ENCODE data around the gene DNASE1L3. TPM values are rescaled to one million over a fixed set of nuclear protein-coding genes. Genes with fewer than 3 reads are reported as not detected.
A peak's percentile ranks its signal among the peaks of the same experiment; 100 is the strongest.

The DNASE1L3 gene
- total and polyA plus RNA-seq, 2 experiments from 2014 or later = 0.97 to 0.99 TPM

GRCh38 chr3:58238830-58239229, 28.1 kb upstream of the DNASE1L3 start:
- Histone ChIP-seq H3K36me3 (replicated peaks; ENCODE audit: insufficient read depth, low read depth) (no peaks in the 10 kb centered on the region), H3K4me2 (peak overlapping the region; percentile 95), H2AFZ (no peak overlapping the region), H3K4me3 (peak overlapping the region; percentile 100), H3K79me2 (peaks cover 37% of the 10 kb centered on the region), H4K20me1 (ENCODE audit: insufficient read depth, poor library complexity, severe bottlenecking) (no peaks in the 10 kb centered on the region), H3K27ac (no peak overlapping the region), H3K27me3 (no peaks in the 10 kb centered on the region), H3K9me2 (replicated peaks; ENCODE audit: insufficient read depth) (no peaks in the 10 kb centered on the region), H3K4me1 (ENCODE audit: insufficient read depth) (peaks cover 6% of the 10 kb centered on the region), H3K9me3 (ENCODE audit: low read depth) (no peaks in the 10 kb centered on the region)
- WGBS (ENCODE audit: low lambda C conversion rate, missing lambda C conversion rate) = 75% methylated on average over 7 of the region's 7 CpGs
- TF ChIP-seq EZH2phosphoT487 (IDR thresholded peaks at IDR 0.05; ENCODE audit: low read depth, severe bottlenecking, unreplicated experiment) = no peak
- TF ChIP-seq CTCF (IDR thresholded peaks at IDR 0.05; ENCODE audit: poor library complexity) = no peak
- no peak for TF ChIP-seq EZH2 (IDR thresholded peaks at IDR 0.05; ENCODE audit: borderline replicate concordance)
- no peak for DNase-seq (ENCODE audit: low spot score)

GRCh38 chr3:58237941-58238681, 27.3 kb upstream of the DNASE1L3 start:
- TF ChIP-seq EZH2 (IDR thresholded peaks at IDR 0.05; ENCODE audit: borderline replicate concordance) = no peak
- no peak for TF ChIP-seq CTCF (IDR thresholded peaks at IDR 0.05; ENCODE audit: poor library complexity)
- TF ChIP-seq EZH2phosphoT487 (IDR thresholded peaks at IDR 0.05; ENCODE audit: low read depth, severe bottlenecking, unreplicated experiment) = no peak
- no peaks in the 10 kb centered on the region for H4K20me1 ChIP-seq (ENCODE audit: insufficient read depth, poor library complexity, severe bottlenecking)
- peak overlapping the region; percentile 91 for H3K27ac ChIP-seq
- peak overlapping the region; percentile 100 for H3K4me3 ChIP-seq
- H3K9me3 ChIP-seq (ENCODE audit: low read depth) = no peaks in the 10 kb centered on the region
- H3K36me3 ChIP-seq (replicated peaks; ENCODE audit: insufficient read depth, low read depth) = no peaks in the 10 kb centered on the region
- H2AFZ ChIP-seq = peak overlapping the region; percentile 97
- peak; percentile 60 for DNase-seq (ENCODE audit: low spot score)
- H3K9me2 ChIP-seq (replicated peaks; ENCODE audit: insufficient read depth) = no peaks in the 10 kb centered on the region
- peaks cover 6% of the 10 kb centered on the region for H3K4me1 ChIP-seq (ENCODE audit: insufficient read depth)
- no peaks in the 10 kb centered on the region for H3K27me3 ChIP-seq
- peak overlapping the region; percentile 95 for H3K4me2 ChIP-seq
- under 1% methylated on average over 41 of the region's 53 CpGs for WGBS (ENCODE audit: low lambda C conversion rate, missing lambda C conversion rate)
- H3K79me2 ChIP-seq = peaks cover 31% of the 10 kb centered on the region

- TF ChIP-seq EZH2phosphoT487 (IDR thresholded peaks at IDR 0.05; ENCODE audit: low read depth, severe bottlenecking, unreplicated experiment) = no peak
- TF ChIP-seq CTCF (IDR thresholded peaks at IDR 0.05; ENCODE audit: poor library complexity) = peak; percentile 52
- no peak for TF ChIP-seq EZH2 (IDR thresholded peaks at IDR 0.05; ENCODE audit: borderline replicate concordance)
- WGBS (ENCODE audit: low lambda C conversion rate, missing lambda C conversion rate) = under 1% methylated on average over 40 of the region's 77 CpGs
- H3K27me3 ChIP-seq = no peaks in the 10 kb centered on the region
- H3K4me3 ChIP-seq = peak within 1 kb of the TSS; percentile 100
- H3K27ac ChIP-seq = peak within 1 kb of the TSS; percentile 91
- H3K9me2 ChIP-seq (replicated peaks; ENCODE audit: insufficient read depth) = no peaks in the 10 kb centered on the region
- peaks cover 6% of the 10 kb centered on the region for H3K4me1 ChIP-seq (ENCODE audit: insufficient read depth)
- H3K79me2 ChIP-seq = peaks cover 28% of the 10 kb centered on the region
- H4K20me1 ChIP-seq (ENCODE audit: insufficient read depth, poor library complexity, severe bottlenecking) = no peaks in the 10 kb centered on the region
- peak within 1 kb of the TSS; percentile 97 for H2AFZ ChIP-seq
- H3K36me3 ChIP-seq (replicated peaks; ENCODE audit: insufficient read depth, low read depth) = no peaks in the 10 kb centered on the region
- no peaks in the 10 kb centered on the region for H3K9me3 ChIP-seq (ENCODE audit: low read depth)
- peak; percentile 89 for DNase-seq (ENCODE audit: low spot score)
- H3K4me2 ChIP-seq = peak within 1 kb of the TSS; percentile 95
Observed at GRCh38 chr3:58237238-58237940, 26.6 kb upstream of the DNASE1L3 start, which contains the start of gene ABHD6. TSS of gene ABHD6 (plus strand) at chr3:58237792. CDS start at chr3:58256587, 18,795 bp downstream.
